Sigmoid colon (tissue), 4 donors: Measurements from ENCODE around the gene BORCS5.

Experiments used
- CTCF ChIP-seq, 4 experiments: fragments of 450-650 bp in 3 of 4; fragments of 200-600 bp in 1 of 4; IDR thresholded peaks; one replicate each; pipeline ENCODE4 v1.5.1; 2016 to 2019; ENCODE audit warnings: antibody characterized with exemption in 4 of 4, mild to moderate bottlenecking in 3 of 4, moderate library complexity in 2 of 4
- EP300 ChIP-seq, 4 donors: sonication (generic); formaldehyde crosslinking; IDR thresholded peaks; one replicate each; pipeline ENCODE4 v1.6.1; 2017; ENCODE audit warnings: antibody characterized with exemption in 4 of 4
- POLR2AphosphoS5 ChIP-seq, 4 donors: sonication (generic); formaldehyde crosslinking; IDR thresholded peaks; one replicate each; pipeline ENCODE4 v1.6.1; 2017; ENCODE audit warnings: antibody characterized with exemption in 4 of 4

DNA sequence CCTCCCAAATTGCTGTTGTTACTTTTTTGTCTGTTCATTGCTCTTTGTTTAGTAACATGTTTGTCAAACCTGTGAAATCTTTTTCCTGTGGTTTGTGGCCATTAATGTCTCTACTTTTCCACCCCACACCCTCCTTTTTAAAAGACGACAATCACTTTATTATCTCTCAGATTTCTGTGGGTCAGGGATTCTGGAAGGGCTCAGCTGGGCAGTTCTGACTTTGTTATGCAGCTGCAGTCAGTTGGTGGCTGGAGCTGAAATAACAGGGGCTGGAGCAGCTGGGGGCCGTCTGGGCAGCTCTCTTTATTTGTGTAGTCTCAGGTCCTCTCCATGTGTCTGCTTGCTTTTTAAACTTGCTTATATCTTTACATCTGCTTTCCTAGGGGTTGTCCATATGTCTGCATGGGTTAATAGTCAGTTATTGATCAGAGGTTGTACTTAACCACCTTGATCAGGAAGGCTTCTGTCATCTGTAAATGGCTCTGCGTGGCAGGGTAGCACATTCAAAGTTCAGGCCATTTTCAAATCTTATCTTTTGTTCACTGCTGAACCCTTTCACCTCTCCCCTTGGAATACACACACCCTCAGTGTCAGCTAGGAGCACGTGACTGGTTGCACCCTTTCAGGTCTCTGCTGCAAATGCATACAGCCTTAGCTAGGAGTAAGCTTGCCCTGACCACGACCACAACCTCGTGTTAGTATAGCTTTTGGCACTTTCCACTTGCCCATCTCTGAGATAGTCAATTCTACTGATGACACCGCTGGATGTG lies 27.9 kb downstream of the BORCS5 start:
- TF ChIP-seq EP300 (IDR thresholded peaks at IDR 0.05) (no peak), CTCF (IDR thresholded peaks at IDR 0.05) (no peak), POLR2AphosphoS5 (IDR thresholded peaks at IDR 0.05) (no peak)
